ENCODE results near the gene FAP.

DNA sequence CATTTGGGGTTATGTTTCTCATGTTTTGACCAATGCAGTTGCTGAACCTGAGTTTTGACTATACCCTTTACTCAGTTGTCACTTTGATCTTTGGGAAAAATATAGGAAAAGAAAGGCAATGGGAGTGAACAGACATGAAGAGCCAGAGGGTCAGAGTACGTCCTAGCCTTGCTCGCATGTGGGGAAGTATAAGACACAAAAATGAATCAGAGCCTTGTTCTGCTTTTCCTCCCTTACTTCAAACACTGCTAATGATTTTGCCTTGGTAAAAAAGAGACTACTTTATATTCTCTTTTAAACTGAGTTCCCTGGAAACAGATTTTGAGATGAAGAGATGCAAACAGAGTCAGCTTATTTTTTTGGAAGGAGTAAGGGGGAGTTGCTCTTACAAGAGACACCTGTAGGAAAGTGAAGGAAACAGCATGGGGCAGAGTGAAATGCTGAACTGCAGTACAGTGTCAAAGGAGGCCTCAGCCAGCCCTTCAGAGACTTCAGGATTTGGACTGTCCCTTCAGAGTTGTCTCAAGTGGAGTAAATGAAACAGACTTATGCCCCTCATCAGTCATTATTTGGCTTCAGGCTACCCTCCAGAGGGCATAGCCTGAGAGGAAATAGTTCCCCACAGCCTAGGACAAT lies 11.1 kb upstream of the FAP start:
- no peak for TF ChIP-seq EZH2 (IDR thresholded peaks at IDR 0.05; ENCODE audit: borderline replicate concordance, low read depth, low read length, poor library complexity, severe bottlenecking)
- TF ChIP-seq, protein P1, sequence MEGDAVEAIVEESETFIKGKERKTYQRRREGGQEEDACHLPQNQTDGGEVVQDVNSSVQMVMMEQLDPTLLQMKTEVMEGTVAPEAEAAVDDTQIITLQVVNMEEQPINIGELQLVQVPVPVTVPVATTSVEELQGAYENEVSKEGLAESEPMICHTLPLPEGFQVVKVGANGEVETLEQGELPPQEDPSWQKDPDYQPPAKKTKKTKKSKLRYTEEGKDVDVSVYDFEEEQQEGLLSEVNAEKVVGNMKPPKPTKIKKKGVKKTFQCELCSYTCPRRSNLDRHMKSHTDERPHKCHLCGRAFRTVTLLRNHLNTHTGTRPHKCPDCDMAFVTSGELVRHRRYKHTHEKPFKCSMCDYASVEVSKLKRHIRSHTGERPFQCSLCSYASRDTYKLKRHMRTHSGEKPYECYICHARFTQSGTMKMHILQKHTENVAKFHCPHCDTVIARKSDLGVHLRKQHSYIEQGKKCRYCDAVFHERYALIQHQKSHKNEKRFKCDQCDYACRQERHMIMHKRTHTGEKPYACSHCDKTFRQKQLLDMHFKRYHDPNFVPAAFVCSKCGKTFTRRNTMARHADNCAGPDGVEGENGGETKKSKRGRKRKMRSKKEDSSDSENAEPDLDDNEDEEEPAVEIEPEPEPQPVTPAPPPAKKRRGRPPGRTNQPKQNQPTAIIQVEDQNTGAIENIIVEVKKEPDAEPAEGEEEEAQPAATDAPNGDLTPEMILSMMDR (conservative IDR thresholded peaks at IDR 0.05; ENCODE audit: low read depth, low read length): no peak

Measured in A673 (cell line).